ENCODE measurements around the gene ZRANB1. TPM values are rescaled to one million over a fixed set of nuclear protein-coding genes. Genes with fewer than 3 reads are reported as not detected.
A peak's percentile ranks its signal among the peaks of the same experiment; 100 is the strongest.

The ZRANB1 gene
- total and polyA plus RNA-seq, 2 experiments from 2014 or later = 6.6 to 21.9 TPM

DNA sequence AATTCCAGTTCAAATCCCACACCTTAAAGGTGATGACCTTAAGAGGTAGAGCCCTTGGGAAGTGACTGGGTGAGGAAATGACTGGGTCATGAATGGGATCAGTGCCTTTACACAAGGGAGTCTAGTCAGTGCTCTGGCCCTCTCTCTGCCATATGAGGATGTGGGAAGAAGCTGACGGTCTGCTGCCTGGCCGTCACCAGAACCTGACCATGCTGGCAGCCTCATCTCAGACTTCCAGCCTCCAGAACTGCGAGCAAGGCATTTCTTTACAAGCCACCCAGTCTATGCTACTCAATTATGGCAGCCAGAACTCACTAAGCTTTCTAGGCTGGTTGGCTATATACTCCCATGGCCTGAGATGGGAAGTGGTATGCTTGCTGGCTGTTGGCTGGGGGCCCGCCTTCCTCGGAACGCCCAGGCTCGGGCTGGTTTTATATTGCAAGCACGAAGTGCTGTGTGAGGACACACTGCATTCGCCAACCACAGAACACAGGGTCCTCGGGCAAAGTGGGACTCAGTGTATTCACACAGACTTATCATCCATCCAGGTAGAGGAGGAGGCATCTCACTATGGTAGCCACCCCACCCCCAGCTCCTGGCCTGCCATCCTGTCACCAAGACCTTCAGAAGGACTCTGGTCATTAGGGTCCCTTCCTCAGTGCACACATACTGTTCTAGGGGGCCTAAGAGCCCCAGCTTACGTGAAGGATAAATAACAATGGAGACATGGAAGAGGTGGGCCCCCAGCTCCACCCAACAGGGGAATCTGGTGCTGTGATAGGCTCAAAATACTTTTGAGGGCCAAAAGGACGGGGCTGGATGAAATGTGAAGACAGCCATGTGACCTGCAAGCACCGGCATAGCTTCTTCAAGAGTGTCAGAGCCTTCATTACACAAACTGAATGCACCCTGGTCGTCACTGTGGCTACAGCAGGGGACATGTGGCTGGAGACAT, 49.0 kb downstream of the ZRANB1 start:
- Histone ChIP-seq H3K36me3 (ENCODE audit: low read depth) (peaks cover 42% of the 10 kb centered on the region), H3F3A (ENCODE audit: insufficient read depth) (peaks cover 72% of the 10 kb centered on the region), H3K27me3 (replicated peaks; ENCODE audit: insufficient read depth) (no peaks in the 10 kb centered on the region), H3K79me2 (ENCODE audit: insufficient read depth) (peaks cover 11% of the 10 kb centered on the region; the same call in 1 of the 2 replicates), H3K4me2 (ENCODE audit: unreplicated experiment) (no peak overlapping the region), H3K4me3 (no peak overlapping the region), H4K20me1 (ENCODE audit: insufficient read depth) (no peaks in the 10 kb centered on the region), H3K9ac (no peak overlapping the region), H2AFZ (no peak overlapping the region), H3K4me1 (ENCODE audit: insufficient read depth) (peaks cover 6% of the 10 kb centered on the region; the same call in 1 of the 2 replicates), H3K9me2 (ENCODE audit: insufficient read depth) (no peaks in the 10 kb centered on the region), H3K9me3 (ENCODE audit: low read depth) (no peaks in the 10 kb centered on the region), H3K27ac (0 out of 2 replicates have a peak overlapping the region, but pooled peaks have one; percentile 52)
- WGBS, 2 experiments (ENCODE audit: low coverage in 1 of 2, low lambda C conversion rate in 2 of 2, missing lambda C conversion rate in 2 of 2) = 76% methylated on average over 14 of the region's 14 CpGs
- no peak for TF ChIP-seq EZH2phosphoT487 (IDR thresholded peaks at IDR 0.05; ENCODE audit: insufficient read depth, low read depth)
- TF ChIP-seq EZH2 (IDR thresholded peaks at IDR 0.05; ENCODE audit: insufficient read depth, poor library complexity, severe bottlenecking) = no peak
- no peak for DNase-seq
- in situ Hi-C loops (cut with MboI) = no loop called here

- Histone ChIP-seq H3K9me3 (ENCODE audit: low read depth) (no peaks in the 10 kb centered on the region), H2AFZ (no peak overlapping the region), H3K27me3 (replicated peaks; ENCODE audit: insufficient read depth) (no peaks in the 10 kb centered on the region), H3K4me1 (ENCODE audit: insufficient read depth) (peaks cover 6% of the 10 kb centered on the region; the same call in 1 of the 2 replicates), H3K9ac (no peak overlapping the region), H3K36me3 (ENCODE audit: low read depth) (peaks cover 36% of the 10 kb centered on the region), H3K4me2 (ENCODE audit: unreplicated experiment) (no peak overlapping the region), H3F3A (ENCODE audit: insufficient read depth) (peaks cover 64% of the 10 kb centered on the region), H3K27ac (no peak overlapping the region), H3K79me2 (ENCODE audit: insufficient read depth) (peaks cover 11% of the 10 kb centered on the region; the same call in 1 of the 2 replicates), H4K20me1 (ENCODE audit: insufficient read depth) (no peaks in the 10 kb centered on the region), H3K4me3 (no peak overlapping the region), H3K9me2 (ENCODE audit: insufficient read depth) (no peaks in the 10 kb centered on the region)
- TF ChIP-seq EZH2phosphoT487 (IDR thresholded peaks at IDR 0.05; ENCODE audit: insufficient read depth, low read depth) (no peak), EZH2 (IDR thresholded peaks at IDR 0.05; ENCODE audit: insufficient read depth, poor library complexity, severe bottlenecking) (no peak)
- no peak for DNase-seq
- WGBS, 2 experiments (ENCODE audit: low coverage in 1 of 2, low lambda C conversion rate in 2 of 2, missing lambda C conversion rate in 2 of 2) = 90 to 94% methylated on average over 4 of the region's 4 CpGs
- in situ Hi-C loops (cut with MboI) = no loop called here
Measured at GRCh38 chr10:124991835-124992234, 49.9 kb downstream of the ZRANB1 start.

DNA sequence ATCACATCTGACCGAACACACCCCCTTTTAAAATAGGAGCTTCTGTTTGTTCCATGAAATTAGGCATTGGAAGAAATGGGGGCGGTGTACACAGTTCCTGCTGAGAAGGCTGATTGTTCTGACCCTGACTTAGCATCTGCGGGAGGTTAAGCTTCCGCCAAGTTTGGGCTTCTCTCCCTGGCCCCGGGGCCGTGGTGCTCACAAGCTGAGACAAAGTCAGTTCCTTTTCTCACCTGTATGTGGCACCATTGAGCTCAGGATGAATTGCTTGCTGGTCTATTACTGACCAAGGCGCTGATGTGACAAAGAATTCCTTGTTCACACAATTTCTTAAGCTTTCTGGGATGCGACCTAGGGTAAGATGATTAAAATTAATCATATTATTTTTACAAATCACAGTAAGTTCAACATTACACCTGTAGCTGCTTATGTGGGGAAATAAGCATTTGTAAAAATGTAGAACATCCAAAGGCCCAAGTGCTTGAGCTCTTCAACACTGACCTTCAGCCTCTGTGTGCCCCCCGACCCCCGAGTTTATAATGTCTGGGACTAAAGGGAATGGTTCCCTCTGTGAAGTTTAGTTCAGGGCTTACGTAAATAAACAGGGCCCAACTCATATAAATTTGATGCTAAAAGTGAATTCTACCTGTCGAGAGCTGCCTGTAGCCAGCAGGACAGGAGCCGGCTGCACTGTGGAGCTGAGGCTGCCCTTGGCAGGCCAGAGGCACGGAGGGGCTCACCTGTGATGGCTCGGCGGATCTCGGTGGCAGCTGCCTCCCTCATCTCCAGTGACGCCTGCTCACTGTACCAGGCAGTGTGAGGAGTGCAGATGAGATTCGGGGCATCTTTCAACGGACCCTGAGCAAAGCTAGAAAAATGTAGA, 50.8 kb downstream of the ZRANB1 start:
- Histone ChIP-seq H4K20me1 (ENCODE audit: insufficient read depth) (no peaks in the 10 kb centered on the region), H3K27ac (peak overlapping the region; percentile 14; the same call in 1 of the 2 replicates)
- in situ Hi-C loops (cut with MboI) = no loop called here

GRCh38 chr10:124993345-124993708, 51.4 kb downstream of the ZRANB1 start:
- Histone ChIP-seq H3K9me3 (ENCODE audit: low read depth) (no peaks in the 10 kb centered on the region), H4K20me1 (ENCODE audit: insufficient read depth) (no peaks in the 10 kb centered on the region), H3K36me3 (ENCODE audit: low read depth) (peaks cover 35% of the 10 kb centered on the region), H2AFZ (no peak overlapping the region), H3K27ac (no peak overlapping the region), H3K27me3 (replicated peaks; ENCODE audit: insufficient read depth) (no peaks in the 10 kb centered on the region), H3K4me2 (ENCODE audit: unreplicated experiment) (no peak overlapping the region), H3K9me2 (ENCODE audit: insufficient read depth) (no peaks in the 10 kb centered on the region), H3K4me3 (no peak overlapping the region), H3K4me1 (ENCODE audit: insufficient read depth) (peaks cover 6% of the 10 kb centered on the region; the same call in 1 of the 2 replicates), H3F3A (ENCODE audit: insufficient read depth) (peaks cover 52% of the 10 kb centered on the region), H3K9ac (no peak overlapping the region), H3K79me2 (ENCODE audit: insufficient read depth) (peaks cover 7% of the 10 kb centered on the region; the same call in 1 of the 2 replicates)
- TF ChIP-seq EZH2phosphoT487 (IDR thresholded peaks at IDR 0.05; ENCODE audit: insufficient read depth, low read depth) = no peak
- no peak for TF ChIP-seq EZH2 (IDR thresholded peaks at IDR 0.05; ENCODE audit: insufficient read depth, poor library complexity, severe bottlenecking)
- DNase-seq = no peak
- WGBS, 2 experiments (ENCODE audit: low coverage in 1 of 2, low lambda C conversion rate in 2 of 2, missing lambda C conversion rate in 2 of 2) = 83 to 87% methylated on average over 4 of the region's 4 CpGs
- in situ Hi-C loops (cut with MboI) = no loop called here

More for the DNA sequence above, 50.8 kb downstream of the ZRANB1 start:
- H3K9me3 ChIP-seq (ENCODE audit: low read depth) = no peaks in the 10 kb centered on the region
- H3K9me2 ChIP-seq (ENCODE audit: insufficient read depth) = no peaks in the 10 kb centered on the region
- peaks cover 7% of the 10 kb centered on the region; the same call in 1 of the 2 replicates for H3K79me2 ChIP-seq (ENCODE audit: insufficient read depth)
- DNase-seq = peak; percentile 80
- peaks cover 33% of the 10 kb centered on the region for H3K36me3 ChIP-seq (ENCODE audit: low read depth)
- no peak overlapping the region for H2AFZ ChIP-seq
- H3K4me3 ChIP-seq = no peak overlapping the region
- peaks cover 58% of the 10 kb centered on the region for H3F3A ChIP-seq (ENCODE audit: insufficient read depth)
- no peak overlapping the region for H3K4me2 ChIP-seq (ENCODE audit: unreplicated experiment)
- H3K4me1 ChIP-seq (ENCODE audit: insufficient read depth) = peaks cover 6% of the 10 kb centered on the region; the same call in 1 of the 2 replicates
- no peak for TF ChIP-seq EZH2phosphoT487 (IDR thresholded peaks at IDR 0.05; ENCODE audit: insufficient read depth, low read depth)
- TF ChIP-seq EZH2 (IDR thresholded peaks at IDR 0.05; ENCODE audit: insufficient read depth, poor library complexity, severe bottlenecking) = no peak
- H3K9ac ChIP-seq = no peak overlapping the region
- WGBS, 2 experiments (ENCODE audit: low coverage in 1 of 2, low lambda C conversion rate in 2 of 2, missing lambda C conversion rate in 2 of 2) = 57 to 59% methylated on average over 19 to 20 of the region's 20 CpGs
- no peaks in the 10 kb centered on the region for H3K27me3 ChIP-seq (replicated peaks; ENCODE audit: insufficient read depth)

Measured in GM23248 (cell line).